Measurements from ENCODE around the gene GNAQ. TPM values are rescaled to one million over a fixed set of nuclear protein-coding genes. Genes with fewer than 3 reads are reported as not detected.

GNAQ gene
- total and polyA plus RNA-seq, 2 donors (not counting 1 experiment from before 2014, with no cell fraction given) = 0.60 to 1.4 TPM

GRCh38 chr9:77832639-77833038, 199.0 kb downstream of the GNAQ start:
- H3K4me1 Mint-ChIP-seq = no peaks in the 10 kb centered on the region
- Histone ChIP-seq H3K4me3 (ENCODE audit: control extremely low read depth in 1 of 5, extremely low read depth in 1 of 5, insufficient read depth in 1 of 5, low read depth in 2 of 5, low read length in 4 of 5) (no peak overlapping the region), H3K9me3 (ENCODE audit: control extremely low read depth in 1 of 3, control insufficient read depth in 2 of 3, insufficient read depth in 1 of 3, low read length in 2 of 3) (no peaks in the 10 kb centered on the region), H3K4me2 (replicated peaks; ENCODE audit: low read depth, low read length, poor library complexity, severe bottlenecking) (no peak overlapping the region), H3K9ac (ENCODE audit: low read length) (no peak overlapping the region), H3K36me3 (replicated peaks in 1 of 2; ENCODE audit: control extremely low read depth in 1 of 2, control insufficient read depth in 1 of 2, extremely low read depth in 1 of 2, insufficient read depth in 2 of 2, low read length in 1 of 2) (no peaks in the 10 kb centered on the region), H2AFZ (ENCODE audit: insufficient read depth, low read depth, low read length, poor library complexity, severe bottlenecking) (no peak overlapping the region), H4K20me1 (ENCODE audit: control insufficient read depth, insufficient read depth, low read length, poor library complexity, severe bottlenecking) (no peaks in the 10 kb centered on the region), H3K27ac (ENCODE audit: low read length in 2 of 2) (no peak overlapping the region), H3K4me1 (ENCODE audit: control insufficient read depth in 2 of 2, insufficient read depth in 2 of 2, low read length in 2 of 2) (no peaks in the 10 kb centered on the region), H3K79me2 (ENCODE audit: control insufficient read depth, insufficient read depth, low read length) (no peaks in the 10 kb centered on the region), H3K27me3 (replicated peaks in 1 of 4; ENCODE audit: control extremely low read depth in 1 of 4, control insufficient read depth in 3 of 4, insufficient read depth in 4 of 4, low read length in 3 of 4) (no peaks in the 10 kb centered on the region)
- no peak for ATAC-seq (ENCODE audit: low read depth)
- intact Hi-C loops (cut with micrococcal nuclease) = no loop called here
- TF ChIP-seq EZH2 (IDR thresholded peaks at IDR 0.05; ENCODE audit: borderline replicate concordance, insufficient read depth, low read depth, low read length, poor library complexity, severe bottlenecking) (no peak), CTCF (IDR thresholded peaks at IDR 0.05) (no peak)
- no peak overlapping the region for H3K27ac Mint-ChIP-seq
- no peaks in the 10 kb centered on the region for H3K9me3 Mint-ChIP-seq (ENCODE audit: insufficient read depth)
- no peaks in the 10 kb centered on the region for H3K27me3 Mint-ChIP-seq
- WGBS (ENCODE audit: insufficient coverage) = no CpG with 5 or more reads among the region's 9 CpGs
- CTCF ChIA-PET = no interaction called here
- DNase-seq = no peak
- H3K4me3 Mint-ChIP-seq = no peak overlapping the region
- POLR2A ChIA-PET = no interaction called here

GRCh38 chr9:77831781-77832180, 199.8 kb downstream of the GNAQ start:
- Mint-ChIP-seq H3K4me1 (peaks cover 8% of the 10 kb centered on the region), H3K27me3 (no peaks in the 10 kb centered on the region), H3K27ac (no peak overlapping the region), H3K4me3 (no peak overlapping the region), H3K9me3 (ENCODE audit: insufficient read depth) (no peaks in the 10 kb centered on the region)
- H4K20me1 ChIP-seq (ENCODE audit: control insufficient read depth, insufficient read depth, low read length, poor library complexity, severe bottlenecking) = no peaks in the 10 kb centered on the region
- intact Hi-C loops (cut with micrococcal nuclease) = no loop called here
- no peak overlapping the region for H3K4me3 ChIP-seq (ENCODE audit: control extremely low read depth in 1 of 5, extremely low read depth in 1 of 5, insufficient read depth in 1 of 5, low read depth in 2 of 5, low read length in 4 of 5)
- ATAC-seq (ENCODE audit: low read depth) (no peak), DNase-seq (no peak)
- no peaks in the 10 kb centered on the region for H3K36me3 ChIP-seq (replicated peaks in 1 of 2; ENCODE audit: control extremely low read depth in 1 of 2, control insufficient read depth in 1 of 2, extremely low read depth in 1 of 2, insufficient read depth in 2 of 2, low read length in 1 of 2)
- H3K27ac ChIP-seq (ENCODE audit: low read length in 2 of 2) = no peak overlapping the region
- no peak overlapping the region for H3K9ac ChIP-seq (ENCODE audit: low read length)
- TF ChIP-seq EZH2 (IDR thresholded peaks at IDR 0.05; ENCODE audit: borderline replicate concordance, insufficient read depth, low read depth, low read length, poor library complexity, severe bottlenecking) = no peak
- no peak for TF ChIP-seq CTCF (IDR thresholded peaks at IDR 0.05)
- H3K4me1 ChIP-seq (ENCODE audit: control insufficient read depth in 2 of 2, insufficient read depth in 2 of 2, low read length in 2 of 2) = peaks cover 0 to 4% of the 10 kb centered on the region in 2 donors
- no CpG with 5 or more reads among the region's 1 CpG for WGBS (ENCODE audit: insufficient coverage)
- POLR2A ChIA-PET = no interaction called here
- CTCF ChIA-PET = no interaction called here
- H3K27me3 ChIP-seq (replicated peaks in 1 of 4; ENCODE audit: control extremely low read depth in 1 of 4, control insufficient read depth in 3 of 4, insufficient read depth in 4 of 4, low read length in 3 of 4) = no peaks in the 10 kb centered on the region
- no peak overlapping the region for H3K4me2 ChIP-seq (replicated peaks; ENCODE audit: low read depth, low read length, poor library complexity, severe bottlenecking)
- H3K79me2 ChIP-seq (ENCODE audit: control insufficient read depth, insufficient read depth, low read length) = no peaks in the 10 kb centered on the region
- H3K9me3 ChIP-seq (ENCODE audit: control extremely low read depth in 1 of 3, control insufficient read depth in 2 of 3, insufficient read depth in 1 of 3, low read length in 2 of 3) = no peaks in the 10 kb centered on the region
- H2AFZ ChIP-seq (ENCODE audit: insufficient read depth, low read depth, low read length, poor library complexity, severe bottlenecking) = no peak overlapping the region

Measured in B cell (primary cell).